ENCODE data around the gene PWWP2B. TPM values are rescaled to one million over a fixed set of nuclear protein-coding genes. Genes with fewer than 3 reads are reported as not detected.
"Not testable (repeated sequence)": the region's sequence is repeated elsewhere in the genome, so short reads cannot be mapped to it uniquely, and the experiment has no call there.

PWWP2B gene
- total RNA-seq, 2 experiments from 2014 or later = 2.9 to 3.1 TPM

GRCh38 chr10:132383101-132383500 is 13.9 kb upstream of the PWWP2B start:
- Mint-ChIP-seq H3K4me1 (peaks cover 8% of the 10 kb centered on the region), H3K4me3 (no peak overlapping the region), H3K9me3 (no peaks in the 10 kb centered on the region), H3K36me3 (no peaks in the 10 kb centered on the region), H3K27me3 (no peaks in the 10 kb centered on the region), H3K27ac (no peak overlapping the region)
- DNase-seq = no peak

GRCh38 chr10:132383751-132384196 is 13.2 kb upstream of the PWWP2B start:
- Mint-ChIP-seq H3K36me3 (no peaks in the 10 kb centered on the region), H3K9me3 (no peaks in the 10 kb centered on the region), H3K27me3 (no peaks in the 10 kb centered on the region), H3K4me3 (no peak overlapping the region), H3K4me1 (peaks cover 8% of the 10 kb centered on the region), H3K27ac (no peak overlapping the region)
- DNase-seq = no peak

GRCh38 chr10:132384618-132385388 is 12.2 kb upstream of the PWWP2B start:
- no peaks in the 10 kb centered on the region for H3K27me3 Mint-ChIP-seq
- no peak overlapping the region for H3K4me3 Mint-ChIP-seq
- peaks cover 8% of the 10 kb centered on the region for H3K4me1 Mint-ChIP-seq
- no peaks in the 10 kb centered on the region for H3K9me3 Mint-ChIP-seq
- H3K27ac Mint-ChIP-seq = peak overlapping the region; percentile 4
- H3K36me3 Mint-ChIP-seq = no peaks in the 10 kb centered on the region
- DNase-seq = no peak

- no peaks in the 10 kb centered on the region for H3K27me3 Mint-ChIP-seq
- no peaks in the 10 kb centered on the region for H3K36me3 Mint-ChIP-seq
- DNase-seq = no peak
- no peak overlapping the region for H3K4me3 Mint-ChIP-seq
- no peaks in the 10 kb centered on the region for H3K9me3 Mint-ChIP-seq
- peak overlapping the region; percentile 4 for H3K27ac Mint-ChIP-seq
- H3K4me1 Mint-ChIP-seq = peaks cover 8% of the 10 kb centered on the region
Observed at GRCh38 chr10:132385389-132385667, 11.7 kb upstream of the PWWP2B start.

GRCh38 chr10:132385721-132386418 is 11.1 kb upstream of the PWWP2B start:
- H3K27me3 Mint-ChIP-seq = no peaks in the 10 kb centered on the region
- H3K27ac Mint-ChIP-seq = no peak overlapping the region
- no peaks in the 10 kb centered on the region for H3K36me3 Mint-ChIP-seq
- H3K4me1 Mint-ChIP-seq = peaks cover 8% of the 10 kb centered on the region
- H3K9me3 Mint-ChIP-seq = no peaks in the 10 kb centered on the region
- no peak for DNase-seq
- no peak overlapping the region for H3K4me3 Mint-ChIP-seq

- Mint-ChIP-seq H3K36me3 (no peaks in the 10 kb centered on the region), H3K4me3 (no peak overlapping the region), H3K9me3 (no peaks in the 10 kb centered on the region), H3K4me1 (peaks cover 8% of the 10 kb centered on the region), H3K27ac (no peak overlapping the region), H3K27me3 (no peaks in the 10 kb centered on the region)
- DNase-seq = no peak
Observed at GRCh38 chr10:132386419-132386831, 10.6 kb upstream of the PWWP2B start.

GRCh38 chr10:132386896-132387295 is 10.1 kb upstream of the PWWP2B start:
- H3K27ac Mint-ChIP-seq, H3K9me3 Mint-ChIP-seq, H3K27me3 Mint-ChIP-seq, H3K4me3 Mint-ChIP-seq, H3K36me3 Mint-ChIP-seq, DNase-seq, H3K4me1 Mint-ChIP-seq: not testable (repeated sequence)

GRCh38 chr10:132387764-132388210 is 9.2 kb upstream of the PWWP2B start:
- H3K36me3 Mint-ChIP-seq = no peaks in the 10 kb centered on the region
- peak overlapping the region; percentile 78 for H3K27ac Mint-ChIP-seq
- no peaks in the 10 kb centered on the region for H3K9me3 Mint-ChIP-seq
- H3K27me3 Mint-ChIP-seq = no peaks in the 10 kb centered on the region
- H3K4me1 Mint-ChIP-seq = peaks cover 2% of the 10 kb centered on the region
- peak; percentile 80 for DNase-seq
- peak overlapping the region; percentile 29 for H3K4me3 Mint-ChIP-seq

GRCh38 chr10:132388891-132389432 is 8.0 kb upstream of the PWWP2B start:
- no peaks in the 10 kb centered on the region for H3K36me3 Mint-ChIP-seq
- no peak overlapping the region for H3K4me3 Mint-ChIP-seq
- no peak overlapping the region for H3K27ac Mint-ChIP-seq
- no peaks in the 10 kb centered on the region for H3K27me3 Mint-ChIP-seq
- no peak for DNase-seq
- no peaks in the 10 kb centered on the region for H3K9me3 Mint-ChIP-seq
- no peaks in the 10 kb centered on the region for H3K4me1 Mint-ChIP-seq

- Mint-ChIP-seq H3K4me1 (no peaks in the 10 kb centered on the region), H3K27ac (no peak overlapping the region), H3K36me3 (no peaks in the 10 kb centered on the region), H3K27me3 (no peaks in the 10 kb centered on the region), H3K4me3 (no peak overlapping the region), H3K9me3 (no peaks in the 10 kb centered on the region)
- DNase-seq = no peak
Observed at GRCh38 chr10:132389433-132390169, 7.4 kb upstream of the PWWP2B start.

- Mint-ChIP-seq H3K9me3 (no peaks in the 10 kb centered on the region), H3K36me3 (no peaks in the 10 kb centered on the region), H3K27me3 (no peaks in the 10 kb centered on the region), H3K4me3 (no peak overlapping the region), H3K4me1 (no peaks in the 10 kb centered on the region), H3K27ac (no peak overlapping the region)
- DNase-seq = no peak
Observed at GRCh38 chr10:132390170-132390920, 6.7 kb upstream of the PWWP2B start.

GRCh38 chr10:132390921-132391675 is 5.9 kb upstream of the PWWP2B start:
- Mint-ChIP-seq H3K36me3 (no peaks in the 10 kb centered on the region), H3K4me1 (no peaks in the 10 kb centered on the region), H3K27me3 (no peaks in the 10 kb centered on the region), H3K9me3 (no peaks in the 10 kb centered on the region), H3K27ac (no peak overlapping the region), H3K4me3 (no peak overlapping the region)
- DNase-seq = no peak

GRCh38 chr10:132391676-132392020 is 5.4 kb upstream of the PWWP2B start:
- no peaks in the 10 kb centered on the region for H3K4me1 Mint-ChIP-seq
- no peaks in the 10 kb centered on the region for H3K27me3 Mint-ChIP-seq

GRCh38 chr10:132392184-132392800 is 4.7 kb upstream of the PWWP2B start:
- Mint-ChIP-seq H3K27me3 (no peaks in the 10 kb centered on the region), H3K27ac (no peak overlapping the region), H3K9me3 (no peaks in the 10 kb centered on the region), H3K4me3 (no peak overlapping the region), H3K36me3 (no peaks in the 10 kb centered on the region), H3K4me1 (no peaks in the 10 kb centered on the region)
- no peak for DNase-seq

More at GRCh38 chr10:132391676-132392020, 5.4 kb upstream of the PWWP2B start:
- no peak overlapping the region for H3K4me3 Mint-ChIP-seq
- DNase-seq = no peak
- H3K9me3 Mint-ChIP-seq = no peaks in the 10 kb centered on the region
- H3K27ac Mint-ChIP-seq = no peak overlapping the region
- H3K36me3 Mint-ChIP-seq = no peaks in the 10 kb centered on the region

All from activated naive CD8-positive, alpha-beta T cell treated with anti-CD3 and anti-CD28 coated beads for 36 hours (primary cell).